ENCODE results near the gene CEP295NL. TPM values are rescaled to one million over a fixed set of nuclear protein-coding genes. Genes with fewer than 3 reads are reported as not detected.
A peak's percentile ranks its signal among the peaks of the same experiment; 100 is the strongest.

Gene CEP295NL
- total RNA-seq: 1 to 10 TPM; 1.6 to 9.0 (median 3.8) TPM

- TF ChIP-seq POLR2A (IDR thresholded peaks at IDR 0.05) (no peak), EP300 (IDR thresholded peaks at IDR 0.05) (no peak), POLR2AphosphoS5 (IDR thresholded peaks at IDR 0.05) (no peak), CTCF (IDR thresholded peaks at IDR 0.05) (no peak)
- Histone ChIP-seq H3K27me3 (no peaks in the 10 kb centered on the region), H3K4me3 (no peak within 1 kb of the TSS), H3K9me3 (no peaks in the 10 kb centered on the region), H3K27ac (peak within 1 kb of the TSS in 3 of 4 donors; percentile 15 to 48 (median 25)), H3K4me1 (peaks cover 0 to 97% (median 30%) of the 10 kb centered on the region in 3 donors), H3K36me3 (peaks cover 0 to 35% of the 10 kb centered on the region in 2 donors)
- peak; percentile 43 for ATAC-seq
- 30 to 48% methylated on average over 2 to 4 of the region's 17 CpGs for WGBS, 2 donors (ENCODE audit: low coverage in 1 of 2)
Measured at GRCh38 chr17:78903101-78903779, at the start of gene CEP295NL. Gene CEP295NL, minus strand, starts transcription at chr17:78903201. Its CDS starts 1,373 bp downstream, at chr17:78901828.

- Histone ChIP-seq H3K36me3 (no peaks in the 10 kb centered on the region), H3K4me1 (peaks cover 0 to 26% (median 4%) of the 10 kb centered on the region in 3 donors), H3K27me3 (no peaks in the 10 kb centered on the region), H3K27ac (peak overlapping the region in 2 of 4 donors; percentile 41 to 55), H3K4me3 (no peak overlapping the region), H3K9me3 (peaks cover 0 to 18% (median 0%) of the 10 kb centered on the region in 3 donors)
- no CpG with 5 or more reads among the region's 10 CpGs for WGBS, 2 donors (ENCODE audit: low coverage in 1 of 2)
- TF ChIP-seq POLR2A (IDR thresholded peaks at IDR 0.05) (no peak), CTCF (IDR thresholded peaks at IDR 0.05) (no peak), POLR2AphosphoS5 (IDR thresholded peaks at IDR 0.05) (no peak), EP300 (IDR thresholded peaks at IDR 0.05) (no peak)
- ATAC-seq: no peak
Measured at GRCh38 chr17:78952706-78953105, 49.7 kb upstream of the CEP295NL start.

GRCh38 chr17:78951967-78952551, 49.1 kb upstream of the CEP295NL start:
- 54% methylated on average over 3 of the region's 12 CpGs; no CpG with 5 or more reads in 1 of the 2 donors for WGBS, 2 donors (ENCODE audit: low coverage in 1 of 2)
- Histone ChIP-seq H3K27ac (peak overlapping the region in 3 of 4 donors; percentile 41 to 55 (median 51)), H3K4me3 (no peak overlapping the region), H3K9me3 (peaks cover 0 to 18% (median 0%) of the 10 kb centered on the region in 3 donors), H3K4me1 (peaks cover 0 to 26% (median 4%) of the 10 kb centered on the region in 3 donors), H3K27me3 (no peaks in the 10 kb centered on the region), H3K36me3 (no peaks in the 10 kb centered on the region)
- TF ChIP-seq POLR2AphosphoS5 (IDR thresholded peaks at IDR 0.05) (no peak), EP300 (IDR thresholded peaks at IDR 0.05) (no peak), POLR2A (IDR thresholded peaks at IDR 0.05) (no peak), CTCF (IDR thresholded peaks at IDR 0.05) (no peak)
- ATAC-seq: no peak

- Histone ChIP-seq H3K27me3 (no peaks in the 10 kb centered on the region), H3K9me3 (peaks cover 0 to 18% (median 0%) of the 10 kb centered on the region in 3 donors), H3K4me3 (no peak overlapping the region), H3K4me1 (peaks cover 0 to 26% (median 4%) of the 10 kb centered on the region in 3 donors), H3K36me3 (no peaks in the 10 kb centered on the region), H3K27ac (no peak overlapping the region)
- TF ChIP-seq CTCF (IDR thresholded peaks at IDR 0.05) (no peak), POLR2A (IDR thresholded peaks at IDR 0.05) (no peak), POLR2AphosphoS5 (IDR thresholded peaks at IDR 0.05) (no peak), EP300 (IDR thresholded peaks at IDR 0.05) (no peak)
- WGBS, 2 donors (ENCODE audit: low coverage in 1 of 2): 80% methylated on average over 1 of the region's 2 CpGs; no CpG with 5 or more reads in 1 of the 2 donors
- ATAC-seq: no peak
Measured at GRCh38 chr17:78950870-78951269, 47.9 kb upstream of the CEP295NL start.

Data from gastroesophageal sphincter (tissue), 4 donors.